ENCODE data around the gene CLASP1. TPM values are rescaled to one million over a fixed set of nuclear protein-coding genes. Genes with fewer than 3 reads are reported as not detected.

Gene CLASP1
- total RNA-seq, 4 donors from 2014 or later = 14.1 to 110 (median 55.9) TPM

- H3K36me3 ChIP-seq = no peaks in the 10 kb centered on the region
- intact Hi-C loops (cut with DNase I; ENCODE audit: low total_unique reads) = no loop called here
- H3K27me3 ChIP-seq = no peaks in the 10 kb centered on the region
- H3K4me1 ChIP-seq = no peaks in the 10 kb centered on the region
- no peak overlapping the region for H3K4me3 ChIP-seq
- H3K9me3 ChIP-seq = no peaks in the 10 kb centered on the region
- DNase-seq = no peak
- TF ChIP-seq POLR2A (IDR thresholded peaks at IDR 0.05) (no peak), CTCF (IDR thresholded peaks at IDR 0.05) (no peak)
- H3K27ac ChIP-seq = no peak overlapping the region
These were observed 147.7 kb downstream of the CLASP1 start for GRCh38 chr2:121501554-121501953.

- Histone ChIP-seq H3K27me3 (no peaks in the 10 kb centered on the region), H3K9me3 (no peaks in the 10 kb centered on the region), H3K27ac (no peak overlapping the region), H3K4me3 (no peak overlapping the region), H3K36me3 (no peaks in the 10 kb centered on the region), H3K4me1 (no peaks in the 10 kb centered on the region)
- no peak for TF ChIP-seq POLR2A (IDR thresholded peaks at IDR 0.05)
- intact Hi-C loops (cut with DNase I; ENCODE audit: low total_unique reads) = no loop called here
- DNase-seq = no peak
These were observed 148.2 kb downstream of the CLASP1 start for GRCh38 chr2:121501031-121501430.

- Histone ChIP-seq H3K4me3 (no peak overlapping the region), H3K27me3 (no peaks in the 10 kb centered on the region), H3K9me3 (no peaks in the 10 kb centered on the region), H3K36me3 (no peaks in the 10 kb centered on the region), H3K4me1 (no peaks in the 10 kb centered on the region), H3K27ac (no peak overlapping the region)
- no peak for TF ChIP-seq POLR2A (IDR thresholded peaks at IDR 0.05)
- no peak for TF ChIP-seq CTCF (IDR thresholded peaks at IDR 0.05)
- intact Hi-C loops (cut with DNase I; ENCODE audit: low total_unique reads) = no loop called here
- no peak for DNase-seq
These were observed 150.5 kb downstream of the CLASP1 start for GRCh38 chr2:121498731-121499130.

- TF ChIP-seq POLR2A (IDR thresholded peaks at IDR 0.05) (no peak), CTCF (IDR thresholded peaks at IDR 0.05) (no peak)
These were observed 156.9 kb downstream of the CLASP1 start for GRCh38 chr2:121492409-121492808.

GRCh38 chr2:121491518-121491917 is 157.7 kb downstream of the CLASP1 start:
- Histone ChIP-seq H3K27ac (no peak overlapping the region), H3K4me3 (no peak overlapping the region), H3K9me3 (no peaks in the 10 kb centered on the region), H3K36me3 (no peaks in the 10 kb centered on the region), H3K4me1 (no peaks in the 10 kb centered on the region), H3K27me3 (no peaks in the 10 kb centered on the region)
- intact Hi-C loops (cut with DNase I; ENCODE audit: low total_unique reads) = no loop called here
- TF ChIP-seq POLR2A (IDR thresholded peaks at IDR 0.05) (no peak), CTCF (IDR thresholded peaks at IDR 0.05) (no peak)
- DNase-seq = no peak

More at GRCh38 chr2:121492409-121492808, 156.9 kb downstream of the CLASP1 start:
- intact Hi-C loops (cut with DNase I; ENCODE audit: low total_unique reads) = no loop called here
- Histone ChIP-seq H3K36me3 (no peaks in the 10 kb centered on the region), H3K27me3 (no peaks in the 10 kb centered on the region), H3K4me1 (no peaks in the 10 kb centered on the region), H3K4me3 (no peak overlapping the region), H3K27ac (no peak overlapping the region), H3K9me3 (no peaks in the 10 kb centered on the region)
- DNase-seq = no peak

- no peak overlapping the region for H3K4me3 ChIP-seq
- no peak overlapping the region for H3K27ac ChIP-seq
- no peaks in the 10 kb centered on the region for H3K27me3 ChIP-seq
- DNase-seq = no peak
- H3K36me3 ChIP-seq = no peaks in the 10 kb centered on the region
- H3K9me3 ChIP-seq = no peaks in the 10 kb centered on the region
- intact Hi-C loops (cut with DNase I; ENCODE audit: low total_unique reads) = no loop called here
- no peaks in the 10 kb centered on the region for H3K4me1 ChIP-seq
- TF ChIP-seq POLR2A (IDR thresholded peaks at IDR 0.05) (no peak), CTCF (IDR thresholded peaks at IDR 0.05) (no peak)
These were observed 158.6 kb downstream of the CLASP1 start for GRCh38 chr2:121490584-121491133.
